Mesothelial cell of epicardium (in vitro differentiated cells): ENCODE data around the gene OR6C6. TPM values are rescaled to one million over a fixed set of nuclear protein-coding genes. Genes with fewer than 3 reads are reported as not detected.
"Not testable (repeated sequence)": the region's sequence is repeated elsewhere in the genome, so short reads cannot be mapped to it uniquely, and the experiment has no call there.

ENCODE experiments used
- DNase-seq, 2 experiments: peaks; one replicate each; pipeline ENCODE4 v3.0.0; 2021; ENCODE audit warnings: low spot score in 2 of 2; ENCODE audit not compliant: unreplicated experiment in 2 of 2
- H3K27ac Mint-ChIP-seq: 2 replicates; pipeline ENCODE4 v1.8.0; 2021; ENCODE audit warnings: mixed read lengths
- H3K27me3 Mint-ChIP-seq: 2 replicates; pipeline ENCODE4 v1.8.0; 2021; ENCODE audit warnings: low read depth, mixed read lengths
- H3K36me3 Mint-ChIP-seq: 2 replicates; pipeline ENCODE4 v1.8.0; 2021; ENCODE audit warnings: mixed read lengths
- H3K4me1 Mint-ChIP-seq: 2 replicates; pipeline ENCODE4 v1.8.0; 2021; ENCODE audit warnings: mixed read lengths
- H3K4me3 Mint-ChIP-seq: 2 replicates; pipeline ENCODE4 v1.8.0; 2021; ENCODE audit warnings: mild to moderate bottlenecking, moderate library complexity, mixed read lengths
- H3K9me3 Mint-ChIP-seq: 2 replicates; pipeline ENCODE4 v1.8.0; 2021; ENCODE audit warnings: mixed read lengths
- CTCF ChIP-seq: fragments of 200-600 bp; sonication (generic); IDR thresholded peaks from one replicate; pipeline ENCODE4 v1.5.0; 2021; ENCODE audit warnings: antibody characterized with exemption; ENCODE audit not compliant: unreplicated experiment
- total RNA-seq: library from RNA; stranded (reverse); gene quantifications from 3 replicates; pipeline ENCODE4 v1.2.1, GENCODE V29; 2021

The OR6C6 gene
- not detected in 3 replicates for total RNA-seq

GRCh38 chr12:55296469-55296868 lies at the start of gene OR6C6:
OR6C6 (minus strand) TSS chr12:55296569; CDS start chr12:55295232, 1,337 bp downstream.
- Mint-ChIP-seq H3K27me3 (peaks cover 5% of the 10 kb centered on the region), H3K36me3 (no peaks in the 10 kb centered on the region), H3K9me3 (no peaks in the 10 kb centered on the region), H3K4me1 (no peaks in the 10 kb centered on the region), H3K27ac (no peak within 1 kb of the TSS), H3K4me3 (no peak within 1 kb of the TSS)
- TF ChIP-seq CTCF = no peak
- DNase-seq = no peak

GRCh38 chr12:55336002-55336401 lies 39.6 kb upstream of the OR6C6 start:
- Mint-ChIP-seq H3K27me3 (no peaks in the 10 kb centered on the region), H3K4me1 (no peaks in the 10 kb centered on the region), H3K4me3 (no peak overlapping the region), H3K36me3 (no peaks in the 10 kb centered on the region), H3K27ac (no peak overlapping the region), H3K9me3 (no peaks in the 10 kb centered on the region)
- no peak for DNase-seq
- no peak for TF ChIP-seq CTCF

- no peaks in the 10 kb centered on the region for H3K36me3 Mint-ChIP-seq
- TF ChIP-seq CTCF = no peak
These were observed 34.1 kb upstream of the OR6C6 start, which contains the start of gene OR6C3 for GRCh38 chr12:55330446-55330845. OR6C3 (plus strand) TSS chr12:55330746; CDS start chr12:55331701, 955 bp downstream.

GRCh38 chr12:55325801-55326200 lies 29.4 kb upstream of the OR6C6 start:
- not testable (repeated sequence) for DNase-seq, H3K36me3 Mint-ChIP-seq, H3K27me3 Mint-ChIP-seq, H3K9me3 Mint-ChIP-seq, H3K4me1 Mint-ChIP-seq, H3K27ac Mint-ChIP-seq, H3K4me3 Mint-ChIP-seq

More at GRCh38 chr12:55330446-55330845, 34.1 kb upstream of the OR6C6 start, which contains the start of gene OR6C3:
- Mint-ChIP-seq H3K9me3 (no peaks in the 10 kb centered on the region), H3K27ac (no peak within 1 kb of the TSS), H3K27me3 (no peaks in the 10 kb centered on the region), H3K4me1 (no peaks in the 10 kb centered on the region), H3K4me3 (no peak within 1 kb of the TSS)
- no peak for DNase-seq

- no peak overlapping the region for H3K27ac Mint-ChIP-seq
- no peaks in the 10 kb centered on the region for H3K27me3 Mint-ChIP-seq
- H3K9me3 Mint-ChIP-seq = no peaks in the 10 kb centered on the region
- no peaks in the 10 kb centered on the region for H3K36me3 Mint-ChIP-seq
- no peak overlapping the region for H3K4me3 Mint-ChIP-seq
- H3K4me1 Mint-ChIP-seq = no peaks in the 10 kb centered on the region
- TF ChIP-seq CTCF = no peak
- DNase-seq = no peak
These were observed 23.8 kb upstream of the OR6C6 start for GRCh38 chr12:55320201-55320600.

- no peak for TF ChIP-seq CTCF
- H3K36me3 Mint-ChIP-seq = no peaks in the 10 kb centered on the region
- no peak within 1 kb of the TSS for H3K27ac Mint-ChIP-seq
- no peaks in the 10 kb centered on the region for H3K4me1 Mint-ChIP-seq
- no peak within 1 kb of the TSS for H3K4me3 Mint-ChIP-seq
- peaks cover 4% of the 10 kb centered on the region for H3K27me3 Mint-ChIP-seq
- no peak for DNase-seq
- H3K9me3 Mint-ChIP-seq = no peaks in the 10 kb centered on the region
These were observed 17.7 kb upstream of the OR6C6 start, which contains the start of gene OR6C1 for GRCh38 chr12:55314043-55314442. OR6C1 (plus strand) TSS chr12:55314343; CDS start chr12:55320600, 6,257 bp downstream.
